Peyer's patch (tissue), 4 donors: Measurements from ENCODE around the gene TSHZ3. TPM values are rescaled to one million over a fixed set of nuclear protein-coding genes. Genes with fewer than 3 reads are reported as not detected.

Experiments
- DNase-seq, 3 donors: peaks; one replicate each; pipeline ENCODE4 v3.0.0-alpha.2; 2017 to 2019
- H3K27ac ChIP-seq, 4 donors: fragments of 200-600 bp; sonication (generic); one replicate each; pipeline ENCODE4 v1.5.1; 2016 to 2019
- H3K27me3 ChIP-seq, 2 donors: fragments of 200-600 bp; sonication (generic); one replicate each; pipeline ENCODE4 v1.5.1; 2019
- H3K36me3 ChIP-seq, 3 donors: fragments of 200-600 bp; sonication (generic); one replicate each; pipeline ENCODE4 v1.5.1; 2016 to 2019
- H3K4me1 ChIP-seq, 4 donors: fragments of 200-600 bp; sonication (generic); one replicate each; pipeline ENCODE4 v1.5.1; 2016 to 2019
- H3K4me3 ChIP-seq, 4 donors: fragments of 200-600 bp; sonication (generic); 1 replicate in 3 of 4; 2 replicates in 1 of 4; pipeline ENCODE4 v1.5.1; 2016 to 2019; ENCODE audit warnings: mild to moderate bottlenecking in 1 of 4
- H3K9me3 ChIP-seq, 4 donors: fragments of 200-600 bp; sonication (generic); one replicate each; pipeline ENCODE4 v1.5.1; 2016 to 2019; ENCODE audit warnings: mild to moderate bottlenecking in 1 of 4
- POLR2A ChIP-seq, 2 donors: fragments of 450-650 bp; IDR thresholded peaks; one replicate each; pipeline ENCODE4 v1.5.1; 2017; ENCODE audit warnings: antibody characterized with exemption in 2 of 2, mild to moderate bottlenecking in 2 of 2, moderate library complexity in 2 of 2
- total RNA-seq, 4 donors: library from RNA; depleted of rRNA; stranded (reverse); fragments of >200 nt; gene quantifications; one replicate each; pipeline ENCODE4 v1.1.0, GENCODE V29; 2016
- TF ChIP-seq, protein P1 (sequence below), 6 experiments: fragments of 450-650 bp in 4 of 6; fragments of 200-600 bp in 2 of 6; sonication (generic) in 1 of 6; IDR thresholded peaks; one replicate each; pipeline ENCODE4 v1.5.1; 2017 to 2019; ENCODE audit warnings: antibody characterized with exemption in 6 of 6, mild to moderate bottlenecking in 3 of 6, moderate library complexity in 1 of 6

TSHZ3 gene
- total RNA-seq, 4 donors from 2014 or later = 0.70 to 14.0 (median 3.0) TPM

DNA sequence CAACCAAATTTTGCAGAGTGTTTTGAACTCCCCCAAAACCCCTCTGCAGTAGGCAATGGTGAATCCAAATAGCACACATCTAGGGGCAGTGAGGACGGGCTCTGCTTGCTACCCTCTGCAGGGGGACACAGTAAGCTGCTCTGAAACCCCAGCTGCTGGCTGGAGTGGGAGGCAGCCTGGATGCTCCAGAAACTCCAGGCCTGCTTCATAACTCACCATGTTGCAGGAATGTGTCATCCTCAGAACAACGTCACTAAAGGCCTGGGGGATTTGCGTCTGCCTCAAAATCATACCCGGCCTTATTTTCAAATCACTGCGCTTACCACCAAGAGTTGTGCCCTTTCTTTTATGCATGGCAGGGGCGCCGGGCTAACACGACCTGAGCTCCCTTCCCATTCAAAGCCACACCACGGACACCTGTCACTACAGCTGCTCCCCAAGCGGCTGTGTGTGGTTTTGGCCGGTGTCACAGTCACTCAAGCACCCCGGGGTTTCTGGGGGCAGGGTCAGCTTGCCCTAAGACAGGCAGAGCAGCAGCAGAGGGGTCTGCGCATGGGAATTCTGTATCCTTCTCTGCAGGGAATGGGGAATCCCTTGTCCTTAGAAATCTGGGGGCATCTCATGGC, 93.9 kb downstream of the TSHZ3 start:
- TF ChIP-seq, protein P1, sequence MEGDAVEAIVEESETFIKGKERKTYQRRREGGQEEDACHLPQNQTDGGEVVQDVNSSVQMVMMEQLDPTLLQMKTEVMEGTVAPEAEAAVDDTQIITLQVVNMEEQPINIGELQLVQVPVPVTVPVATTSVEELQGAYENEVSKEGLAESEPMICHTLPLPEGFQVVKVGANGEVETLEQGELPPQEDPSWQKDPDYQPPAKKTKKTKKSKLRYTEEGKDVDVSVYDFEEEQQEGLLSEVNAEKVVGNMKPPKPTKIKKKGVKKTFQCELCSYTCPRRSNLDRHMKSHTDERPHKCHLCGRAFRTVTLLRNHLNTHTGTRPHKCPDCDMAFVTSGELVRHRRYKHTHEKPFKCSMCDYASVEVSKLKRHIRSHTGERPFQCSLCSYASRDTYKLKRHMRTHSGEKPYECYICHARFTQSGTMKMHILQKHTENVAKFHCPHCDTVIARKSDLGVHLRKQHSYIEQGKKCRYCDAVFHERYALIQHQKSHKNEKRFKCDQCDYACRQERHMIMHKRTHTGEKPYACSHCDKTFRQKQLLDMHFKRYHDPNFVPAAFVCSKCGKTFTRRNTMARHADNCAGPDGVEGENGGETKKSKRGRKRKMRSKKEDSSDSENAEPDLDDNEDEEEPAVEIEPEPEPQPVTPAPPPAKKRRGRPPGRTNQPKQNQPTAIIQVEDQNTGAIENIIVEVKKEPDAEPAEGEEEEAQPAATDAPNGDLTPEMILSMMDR (IDR thresholded peaks at IDR 0.05) = no peak
- TF ChIP-seq POLR2A (IDR thresholded peaks at IDR 0.05) = no peak
- H3K4me1 ChIP-seq = no peaks in the 10 kb centered on the region
- H3K4me3 ChIP-seq = no peak overlapping the region
- no peak overlapping the region for H3K27ac ChIP-seq
- no peak for DNase-seq
- no peaks in the 10 kb centered on the region for H3K27me3 ChIP-seq
- H3K36me3 ChIP-seq = no peaks in the 10 kb centered on the region
- H3K9me3 ChIP-seq = no peaks in the 10 kb centered on the region

DNA sequence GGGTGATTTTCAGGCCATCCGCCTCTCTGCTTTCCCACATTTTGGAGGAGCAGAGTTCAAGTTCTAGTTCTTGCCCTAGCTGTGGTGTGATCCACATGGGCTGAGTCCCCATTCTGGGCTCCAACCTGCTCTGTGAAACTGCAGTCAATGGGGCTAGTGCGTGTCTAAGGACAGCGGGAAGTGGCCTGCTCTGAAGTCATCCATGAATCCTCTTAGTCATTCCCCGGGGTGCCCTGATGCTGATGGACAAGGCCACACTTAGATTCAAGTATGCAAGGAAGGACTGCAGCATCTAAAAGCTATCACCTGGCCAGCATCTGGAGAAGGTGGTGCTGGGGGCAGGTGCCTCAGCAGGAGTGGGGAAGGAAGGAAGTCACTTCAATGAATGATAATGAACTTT, 94.6 kb downstream of the TSHZ3 start:
- H3K36me3 ChIP-seq = no peaks in the 10 kb centered on the region
- no peak overlapping the region for H3K27ac ChIP-seq
- no peak for DNase-seq
- no peaks in the 10 kb centered on the region for H3K4me1 ChIP-seq
- TF ChIP-seq, protein P1 (IDR thresholded peaks at IDR 0.05) = no peak
- TF ChIP-seq POLR2A (IDR thresholded peaks at IDR 0.05) = no peak
- H3K9me3 ChIP-seq = no peaks in the 10 kb centered on the region
- no peaks in the 10 kb centered on the region for H3K27me3 ChIP-seq
- no peak overlapping the region for H3K4me3 ChIP-seq

DNA sequence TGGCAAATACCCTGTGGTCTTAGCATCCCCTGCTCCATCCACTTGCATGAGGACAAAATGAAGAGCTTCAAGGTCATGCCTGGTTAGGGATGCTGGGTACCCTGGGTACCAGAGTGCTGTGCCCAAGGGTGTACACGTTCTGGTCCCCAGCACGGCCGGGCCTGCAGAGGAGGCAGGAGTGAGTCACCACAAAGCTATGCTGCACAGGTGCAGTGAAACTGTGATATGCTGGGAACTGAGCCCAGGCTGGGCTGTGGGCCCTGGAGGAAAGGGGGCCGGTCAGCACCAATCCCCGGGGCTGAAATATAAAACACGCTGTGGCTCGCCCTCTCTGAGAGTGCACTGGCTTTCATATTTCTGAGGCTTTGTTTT, 95.1 kb downstream of the TSHZ3 start:
- no peak for TF ChIP-seq POLR2A (IDR thresholded peaks at IDR 0.05)
- TF ChIP-seq, protein P1 (IDR thresholded peaks at IDR 0.05) = no peak
- H3K4me3 ChIP-seq = no peak overlapping the region
- no peak for DNase-seq

DNA sequence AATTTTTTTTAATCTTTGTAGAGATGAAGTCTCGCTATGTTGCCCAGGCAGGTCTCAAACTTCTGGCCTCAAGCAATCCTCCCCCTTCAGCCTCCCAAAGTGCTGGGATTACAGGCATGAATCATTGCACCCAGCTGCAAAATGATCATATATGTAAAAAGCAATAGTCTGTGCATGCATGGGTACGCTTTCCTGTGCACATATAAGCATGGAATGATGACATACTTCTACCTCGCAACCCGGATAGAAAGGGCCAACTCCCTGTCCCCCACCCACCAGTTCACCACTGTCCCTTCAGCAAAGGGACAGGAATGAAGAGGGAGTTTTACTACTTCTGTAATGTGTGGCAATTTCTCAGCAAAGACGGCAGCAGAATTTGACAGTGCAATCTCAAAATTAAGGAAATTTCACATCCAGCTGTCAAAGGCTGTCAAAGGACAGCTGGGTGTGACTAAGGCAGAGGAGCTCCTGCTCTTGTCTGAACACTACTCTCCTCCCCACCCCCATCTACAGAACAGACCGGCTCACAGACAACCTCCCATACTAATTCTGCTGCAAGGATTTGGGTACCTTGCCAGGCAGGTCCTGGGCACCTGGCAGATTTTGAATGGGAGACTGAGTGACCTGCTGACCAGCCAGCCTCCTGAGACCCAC, 95.6 kb downstream of the TSHZ3 start:
- Histone ChIP-seq H3K9me3 (no peaks in the 10 kb centered on the region), H3K27me3 (no peaks in the 10 kb centered on the region), H3K4me1 (no peaks in the 10 kb centered on the region), H3K4me3 (no peak overlapping the region), H3K36me3 (no peaks in the 10 kb centered on the region), H3K27ac (no peak overlapping the region)
- DNase-seq = no peak
- TF ChIP-seq, protein P1 (IDR thresholded peaks at IDR 0.05) = no peak
- no peak for TF ChIP-seq POLR2A (IDR thresholded peaks at IDR 0.05)

More for the DNA sequence above, 95.1 kb downstream of the TSHZ3 start:
- Histone ChIP-seq H3K4me1 (no peaks in the 10 kb centered on the region), H3K27me3 (no peaks in the 10 kb centered on the region), H3K9me3 (no peaks in the 10 kb centered on the region), H3K27ac (no peak overlapping the region), H3K36me3 (no peaks in the 10 kb centered on the region)

DNA sequence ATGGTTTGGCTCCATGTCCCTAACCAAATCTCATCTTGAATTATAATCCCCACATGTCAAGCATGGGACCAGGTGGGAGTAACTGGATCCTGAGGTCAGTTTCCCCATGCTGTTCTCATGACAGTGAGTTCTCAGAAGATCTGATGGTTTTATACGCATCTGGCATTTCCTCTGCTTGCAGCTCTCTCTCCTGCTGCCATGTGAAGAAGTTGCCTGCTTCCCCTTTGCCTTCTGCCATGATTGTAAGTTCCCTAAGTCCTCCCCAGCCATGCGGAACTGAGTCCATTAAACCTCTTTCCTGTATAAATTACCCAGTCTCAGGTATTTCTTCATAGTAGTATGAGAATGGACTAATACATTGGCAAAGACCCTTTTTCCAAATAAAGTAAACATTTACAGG, 96.8 kb downstream of the TSHZ3 start:
- H3K27ac ChIP-seq = no peak overlapping the region
- TF ChIP-seq, protein P1 (IDR thresholded peaks at IDR 0.05) = no peak
- TF ChIP-seq POLR2A (IDR thresholded peaks at IDR 0.05) = no peak
- no peaks in the 10 kb centered on the region for H3K4me1 ChIP-seq
- no peaks in the 10 kb centered on the region for H3K27me3 ChIP-seq
- no peak overlapping the region for H3K4me3 ChIP-seq
- H3K9me3 ChIP-seq = no peaks in the 10 kb centered on the region
- no peaks in the 10 kb centered on the region for H3K36me3 ChIP-seq
- no peak for DNase-seq
